NCI-H2107 treated with DMSO at 0.1 percent for 48 hours (cell line): ENCODE results near the gene CSNK1G2.

ENCODE experiments used
- DNase-seq: peaks from one replicate; lab custom pipeline; 2025; ENCODE audit not compliant: unreplicated experiment; lab: John Stamatoyannopoulos, UW

CSNK1G2 gene

GRCh38 chr19:1917926-1918325, 23.0 kb upstream of the CSNK1G2 start:
- no peak for DNase-seq

GRCh38 chr19:1918975-1919374, 22.0 kb upstream of the CSNK1G2 start:
- DNase-seq = no peak

GRCh38 chr19:1920644-1921043, 20.3 kb upstream of the CSNK1G2 start:
- no peak for DNase-seq

- DNase-seq = no peak
These were observed 19.6 kb upstream of the CSNK1G2 start for GRCh38 chr19:1921326-1921725.

GRCh38 chr19:1921825-1922224, 19.1 kb upstream of the CSNK1G2 start:
- no peak for DNase-seq

GRCh38 chr19:1922803-1923202, 18.2 kb upstream of the CSNK1G2 start:
- no peak for DNase-seq

GRCh38 chr19:1923319-1923718, 17.7 kb upstream of the CSNK1G2 start:
- DNase-seq = no peak

GRCh38 chr19:1924320-1924961, 16.5 kb upstream of the CSNK1G2 start:
- no peak for DNase-seq

- no peak for DNase-seq
These were observed 15.4 kb upstream of the CSNK1G2 start for GRCh38 chr19:1925544-1925943.

- no peak for DNase-seq
These were observed 11.8 kb upstream of the CSNK1G2 start for GRCh38 chr19:1929021-1929742.

- DNase-seq = no peak
These were observed 9.5 kb upstream of the CSNK1G2 start for GRCh38 chr19:1931445-1931844.

- no peak for DNase-seq
These were observed 8.6 kb upstream of the CSNK1G2 start for GRCh38 chr19:1932395-1932794.

GRCh38 chr19:1933244-1933643, 7.7 kb upstream of the CSNK1G2 start:
- DNase-seq = no peak

GRCh38 chr19:1933942-1934341, 7.0 kb upstream of the CSNK1G2 start:
- no peak for DNase-seq

GRCh38 chr19:1935484-1936208, 5.3 kb upstream of the CSNK1G2 start:
- no peak for DNase-seq

- DNase-seq = no peak
These were observed 4.5 kb upstream of the CSNK1G2 start for GRCh38 chr19:1936430-1936829.

GRCh38 chr19:1936916-1937610, 3.9 kb upstream of the CSNK1G2 start:
- DNase-seq = no peak

- no peak for DNase-seq
These were observed 2.9 kb upstream of the CSNK1G2 start for GRCh38 chr19:1938071-1938470.

GRCh38 chr19:1942078-1942933, 1.3 kb downstream of the CSNK1G2 start:
- DNase-seq = peak; percentile 23

GRCh38 chr19:1942934-1943555, 2.1 kb downstream of the CSNK1G2 start:
- DNase-seq = no peak
